LoVo (cell line): ENCODE measurements around the gene FADS2.

Experiments
- DNase-seq: peaks from one replicate; pipeline ENCODE4 v3.0.0-alpha.2; 2016; ENCODE audit warnings: low spot score

The FADS2 gene

DNA sequence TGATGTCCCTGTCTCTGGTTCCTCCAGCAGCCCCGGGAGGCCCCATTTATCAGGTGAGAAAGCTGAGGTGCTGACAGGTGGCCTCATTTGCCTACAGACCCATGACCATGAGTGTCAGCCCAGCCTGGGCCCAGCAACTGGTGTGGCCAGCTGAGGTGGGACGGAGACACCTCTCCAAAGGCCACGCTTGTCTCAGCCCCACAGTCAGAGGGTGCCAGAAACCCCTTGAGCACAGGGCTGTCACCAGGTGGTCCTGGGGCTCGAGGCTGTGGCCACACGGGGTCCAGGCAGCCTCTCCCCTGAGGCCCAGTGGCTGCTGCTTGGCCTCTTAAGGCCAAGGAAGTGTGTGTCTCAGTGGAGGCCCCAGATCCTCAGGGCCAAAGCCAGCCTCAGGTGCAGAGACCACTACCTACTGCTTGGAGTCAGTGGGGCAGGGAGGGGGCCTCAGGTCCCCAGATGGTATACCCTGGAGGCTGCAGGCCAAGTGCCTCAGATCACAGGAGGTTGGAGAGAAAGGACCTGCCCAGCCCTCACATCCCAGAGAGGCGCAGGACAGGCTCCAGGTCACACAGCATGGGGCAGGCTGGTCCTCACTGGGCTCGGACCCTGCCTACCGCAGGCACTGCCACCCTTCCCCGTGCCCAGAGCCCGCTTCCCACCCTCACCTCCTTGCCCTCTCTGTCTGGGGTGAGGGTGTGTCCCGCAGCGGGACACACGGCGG is 77.9 kb downstream of the FADS2 start:
- DNase-seq, result no peak

DNA sequence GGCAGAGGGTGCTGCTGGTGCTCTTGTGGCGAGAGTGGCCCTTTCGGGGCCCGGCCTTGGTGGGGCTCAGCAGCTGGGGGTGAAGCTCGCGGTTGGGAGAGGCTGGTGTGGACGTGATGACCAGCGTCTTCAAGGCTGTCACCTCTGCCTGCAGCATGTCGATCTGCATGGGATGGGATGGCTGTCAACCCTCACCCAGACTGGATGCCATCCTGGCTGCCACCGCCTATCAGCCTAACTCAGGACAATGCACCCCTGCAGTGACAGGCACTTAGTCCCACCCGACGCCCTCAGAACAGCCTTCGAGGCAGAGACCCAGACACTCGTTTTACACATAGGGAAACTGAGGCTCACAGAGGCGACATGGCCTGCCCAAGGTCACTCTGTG is 78.4 kb downstream of the FADS2 start:
- DNase-seq, result no peak

DNA sequence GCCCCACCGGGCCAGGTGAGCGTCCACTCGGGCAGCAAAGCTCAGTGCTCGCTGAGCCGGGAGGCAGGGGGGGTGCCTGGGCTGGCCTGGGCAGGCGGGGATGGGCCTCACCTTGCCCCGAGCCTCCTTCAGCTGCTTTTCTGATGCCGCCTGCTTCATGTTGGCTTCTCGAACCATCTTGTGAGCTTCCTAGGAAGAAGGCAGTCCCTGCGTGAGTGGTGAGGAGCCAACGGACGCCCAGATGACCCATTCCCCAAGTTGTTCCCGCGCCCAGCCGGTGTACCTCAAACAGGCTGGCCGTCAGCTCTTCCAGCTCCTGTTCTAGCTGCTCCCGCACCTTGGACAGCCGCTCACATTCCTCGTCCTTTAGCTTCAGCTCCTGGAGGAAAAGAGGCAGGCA is 79.2 kb downstream of the FADS2 start:
- no peak for DNase-seq

DNA sequence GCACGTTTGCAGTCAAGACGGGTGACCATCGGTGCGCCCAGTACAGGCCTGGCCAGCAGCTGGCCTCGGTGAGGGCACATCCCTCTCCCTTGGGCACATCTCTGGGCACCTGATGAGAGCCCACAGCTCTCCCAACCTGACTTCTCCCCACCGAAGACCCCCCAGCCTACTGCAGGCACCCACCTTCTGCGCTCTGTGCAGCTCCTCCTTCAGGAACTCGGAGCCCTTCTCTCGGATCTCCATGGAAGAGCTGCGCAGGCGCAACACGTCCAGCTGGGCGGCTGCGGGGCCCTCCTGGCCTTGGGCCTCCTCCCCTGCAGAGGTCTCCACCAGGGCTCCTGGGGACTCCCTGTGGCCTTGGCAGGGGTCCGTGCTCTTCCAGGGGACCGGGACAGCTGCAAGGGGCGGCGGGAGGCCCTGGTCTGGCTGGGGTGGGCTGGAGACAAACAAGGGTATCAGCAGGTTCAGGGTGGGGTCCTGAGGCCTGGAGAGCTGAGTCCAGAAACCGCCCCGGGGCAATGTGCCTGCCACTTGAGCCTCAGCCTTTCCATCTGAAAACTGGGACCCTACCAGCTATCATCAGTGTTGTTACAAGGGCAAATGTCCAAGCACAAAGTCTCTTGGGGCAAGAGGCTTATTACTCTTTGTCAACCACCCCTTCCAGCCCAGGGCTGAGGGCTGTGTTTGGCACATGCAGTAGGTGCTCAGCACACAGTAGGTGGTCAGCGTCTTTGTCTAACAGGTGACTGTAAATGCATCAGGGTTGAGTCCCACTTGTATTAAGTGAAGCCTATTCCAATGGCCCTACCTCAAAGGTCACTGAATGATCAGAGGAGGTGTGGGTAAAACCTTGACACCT is 80.0 kb downstream of the FADS2 start:
- no peak for DNase-seq

DNA sequence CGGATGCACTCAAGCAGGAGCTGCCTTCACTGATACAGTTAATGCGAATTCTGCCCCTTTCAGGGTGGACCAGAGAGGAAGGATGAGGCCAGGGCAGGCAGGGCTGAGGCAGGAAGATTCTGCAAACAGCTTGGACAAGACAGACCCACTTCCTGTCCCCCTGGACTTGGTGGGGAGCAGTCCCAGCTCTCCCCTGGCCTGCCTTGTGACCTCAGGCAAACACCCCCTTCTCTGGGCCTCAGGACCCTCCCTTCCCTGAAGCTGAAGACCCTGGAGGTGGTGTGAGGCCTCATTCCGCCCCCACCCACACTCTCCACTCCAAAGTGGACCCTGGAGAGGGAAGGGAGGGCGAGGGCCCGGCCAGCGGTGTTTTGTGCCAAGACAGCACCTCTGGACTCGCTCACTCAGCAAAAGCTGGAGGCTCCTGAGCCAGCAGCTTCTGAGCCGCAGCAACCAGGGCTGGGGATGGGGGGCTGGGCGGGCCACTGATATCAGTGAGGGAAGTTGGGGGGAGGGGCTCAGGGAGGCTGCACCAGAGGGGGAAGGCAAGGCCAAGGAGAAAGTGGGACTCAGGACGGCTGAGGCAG is 80.7 kb downstream of the FADS2 start:
- DNase-seq, result no peak

DNA sequence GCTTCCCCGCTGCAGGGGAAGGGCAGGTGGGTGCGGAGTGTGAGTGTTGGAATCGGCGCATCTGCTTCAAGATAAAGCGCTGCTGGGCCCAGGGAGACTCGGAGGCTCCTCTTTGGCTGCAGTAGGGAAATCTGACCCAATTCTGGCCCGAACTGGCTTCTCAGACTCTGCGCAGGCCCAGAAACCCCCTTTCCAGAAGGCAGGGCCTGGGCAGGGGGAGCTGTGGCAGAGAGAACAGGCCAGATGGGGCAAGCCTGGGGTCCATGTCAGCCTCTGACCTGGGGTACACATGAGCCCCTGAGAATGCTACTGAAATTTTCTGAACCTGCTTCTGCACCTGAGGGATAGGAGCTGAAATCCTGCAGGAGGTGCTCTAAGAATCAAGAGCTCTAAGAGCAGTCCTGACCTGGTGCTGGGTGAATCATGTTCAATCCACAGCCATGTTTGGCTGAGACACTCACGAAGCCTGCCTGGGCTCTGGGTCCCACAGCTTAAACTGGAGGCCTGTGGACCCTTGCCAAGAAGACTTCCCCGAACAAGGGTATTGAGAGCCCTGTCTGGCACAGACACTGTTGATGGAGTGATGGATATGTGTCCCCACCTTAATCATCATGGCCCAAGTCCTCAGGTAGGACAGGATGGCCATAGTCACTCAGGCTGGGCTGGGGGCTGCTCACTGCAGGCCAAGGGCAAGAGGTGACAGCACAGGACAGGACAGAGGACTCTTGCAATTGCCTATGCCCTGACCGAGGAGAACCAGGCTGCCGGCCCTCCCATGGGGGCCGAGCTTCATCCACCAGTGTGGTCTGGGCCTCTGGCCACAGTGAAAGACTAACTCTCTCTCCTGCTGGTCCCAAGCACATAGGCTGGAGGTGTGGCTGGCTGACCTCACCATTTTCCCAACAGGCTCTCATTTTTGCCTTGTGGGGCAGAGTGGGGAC is 82.4 kb downstream of the FADS2 start:
- DNase-seq, result no peak

DNA sequence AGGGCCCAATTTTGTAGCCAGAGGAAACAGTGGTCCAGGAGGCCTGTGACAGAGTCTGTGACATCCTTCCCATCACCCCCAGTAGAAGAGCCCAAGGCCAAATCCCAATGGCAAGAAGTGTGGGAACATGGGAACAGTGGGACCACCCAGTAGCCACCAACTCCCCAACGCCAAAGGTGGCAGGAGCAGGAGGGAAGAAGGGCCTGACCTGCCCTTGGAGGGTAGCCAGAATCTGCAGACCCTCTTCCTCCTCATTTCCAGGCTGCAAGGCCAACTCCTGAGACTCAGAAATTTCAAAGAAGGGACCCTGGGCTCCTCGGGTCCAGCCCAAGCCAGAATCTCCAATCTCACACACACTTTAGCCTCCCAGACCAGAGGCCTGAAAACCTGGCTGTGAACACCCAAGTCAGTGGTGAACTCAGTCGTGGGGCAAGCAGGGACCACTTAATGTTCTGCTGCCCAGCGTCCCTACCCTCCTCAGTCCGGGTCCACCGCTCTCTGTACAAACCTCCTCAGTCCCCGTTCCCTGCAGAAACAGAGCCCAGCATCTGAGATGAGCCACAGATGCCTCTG is 83.1 kb downstream of the FADS2 start:
- no peak for DNase-seq

DNA sequence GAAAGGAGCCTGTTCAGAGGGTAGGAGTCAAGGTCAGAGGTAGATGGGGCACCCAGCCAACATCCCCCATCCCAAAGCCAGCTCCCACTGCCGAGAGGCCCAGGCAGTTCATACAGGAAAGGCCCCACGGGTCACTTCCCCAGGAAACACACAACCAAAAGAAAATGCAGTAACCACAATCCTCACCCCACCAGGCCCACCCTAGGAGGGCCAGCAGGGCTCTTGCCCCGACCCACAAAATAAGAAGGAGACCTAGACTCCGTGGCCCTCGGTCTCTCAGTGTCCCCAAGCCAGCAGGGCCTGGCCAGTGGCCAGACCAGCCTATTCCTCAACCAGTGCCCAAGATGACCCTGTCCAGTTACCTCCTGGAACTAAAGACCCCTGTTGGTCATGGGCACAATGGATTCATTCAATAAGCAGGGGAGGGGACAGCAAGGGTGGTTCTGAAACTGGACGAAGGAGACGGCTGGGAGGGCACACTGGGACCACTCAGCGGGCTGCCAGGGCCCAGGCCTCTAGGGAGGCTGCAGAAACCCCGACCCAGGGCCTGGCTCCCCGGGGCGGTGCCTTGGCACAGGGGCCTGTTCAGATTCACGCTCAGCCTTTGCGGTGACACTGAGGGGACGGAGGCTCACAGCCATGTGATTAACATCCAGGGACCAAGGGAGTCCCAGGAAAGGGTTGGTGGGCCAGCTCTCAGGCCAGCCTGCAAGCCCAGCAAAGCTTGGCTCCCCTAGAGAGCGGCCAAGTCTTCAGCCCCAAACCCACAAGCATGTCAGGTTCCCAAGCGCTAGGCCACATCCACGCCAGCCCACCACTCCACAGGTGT is 83.8 kb downstream of the FADS2 start:
- DNase-seq, result no peak

DNA sequence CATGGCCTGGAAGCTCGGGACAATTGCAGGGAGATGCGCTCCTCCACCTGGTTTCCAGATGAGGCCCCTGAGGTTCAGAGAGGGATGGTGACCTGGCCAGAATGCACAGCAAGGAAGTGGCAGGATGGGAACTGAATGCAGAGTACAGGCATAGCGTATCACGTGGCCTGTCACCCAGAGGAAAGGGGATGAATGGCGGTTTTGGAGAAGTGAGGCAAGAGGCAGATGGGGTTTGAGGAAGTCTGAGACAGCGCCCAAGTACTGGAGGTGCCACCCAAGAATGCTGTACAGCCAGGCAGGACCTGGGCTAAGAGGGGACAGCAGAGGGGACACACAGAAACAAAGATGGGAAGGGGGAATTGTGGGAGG is 84.4 kb downstream of the FADS2 start:
- DNase-seq, result no peak

DNA sequence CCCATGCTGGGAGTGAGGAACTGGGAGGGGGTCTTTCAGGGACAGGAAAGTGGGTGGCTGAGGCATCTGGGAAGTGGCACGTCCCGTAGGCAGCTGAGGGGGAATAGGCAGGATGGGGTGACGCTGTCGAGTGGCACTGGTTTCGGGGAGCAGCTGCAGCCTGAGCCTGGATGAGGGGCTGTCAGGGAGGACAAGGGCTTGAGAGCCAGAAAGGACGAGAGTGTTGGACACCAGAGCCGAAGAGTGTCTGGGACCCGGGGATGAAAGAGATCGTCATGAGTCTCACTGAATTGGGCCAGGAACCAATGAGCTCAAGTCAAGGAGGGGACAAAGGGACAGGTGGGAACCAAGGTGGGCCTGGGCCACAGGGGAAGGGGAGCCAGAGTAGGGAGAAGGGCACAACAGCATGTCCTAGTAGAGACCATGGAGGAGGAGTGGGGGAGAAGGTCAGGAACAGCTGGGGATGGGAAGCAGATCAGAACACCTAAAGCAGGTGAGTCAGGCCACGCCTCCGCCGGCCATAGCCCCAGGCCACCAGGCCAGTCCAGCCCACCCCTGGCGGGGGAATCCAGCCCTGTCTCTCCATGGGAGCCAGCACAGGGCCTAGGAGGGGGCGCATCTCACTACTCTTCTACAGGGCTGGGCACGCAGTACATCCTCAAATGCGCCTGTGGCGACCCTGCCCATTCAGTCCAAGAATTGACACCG is 85.0 kb downstream of the FADS2 start:
- DNase-seq, result no peak

DNA sequence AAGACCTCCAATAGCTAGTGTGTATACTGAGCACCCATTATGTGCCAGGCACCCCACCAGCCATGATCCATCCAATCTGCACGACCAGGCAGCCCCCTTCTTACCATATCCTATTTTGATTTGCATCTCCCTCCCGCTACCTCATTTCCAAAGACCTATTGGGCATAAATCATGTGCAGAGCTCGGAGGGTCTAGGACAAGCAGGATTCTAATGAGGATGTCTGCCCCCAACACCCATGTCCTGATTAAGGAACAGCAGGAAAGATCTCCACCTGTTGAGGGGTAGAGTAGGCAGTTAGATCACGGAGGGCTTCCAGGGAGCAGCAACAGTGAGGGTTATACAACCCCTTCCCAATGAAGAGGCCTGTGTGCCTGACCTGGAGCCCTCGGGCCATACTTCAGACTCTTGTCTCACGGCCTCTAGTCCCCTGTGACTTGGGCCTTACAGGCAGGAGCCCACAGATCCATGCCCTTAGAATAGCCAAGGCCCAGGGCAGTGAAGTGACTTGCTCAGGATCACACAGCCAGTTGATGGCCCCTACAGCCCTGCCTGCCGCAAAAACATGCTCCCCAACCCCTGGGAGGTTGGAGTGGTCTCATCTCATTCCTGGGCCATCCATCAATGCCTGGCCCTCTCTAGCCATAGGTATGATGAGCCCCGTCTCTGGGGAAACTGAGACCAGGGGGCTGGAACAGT is 85.7 kb downstream of the FADS2 start:
- no peak for DNase-seq

DNA sequence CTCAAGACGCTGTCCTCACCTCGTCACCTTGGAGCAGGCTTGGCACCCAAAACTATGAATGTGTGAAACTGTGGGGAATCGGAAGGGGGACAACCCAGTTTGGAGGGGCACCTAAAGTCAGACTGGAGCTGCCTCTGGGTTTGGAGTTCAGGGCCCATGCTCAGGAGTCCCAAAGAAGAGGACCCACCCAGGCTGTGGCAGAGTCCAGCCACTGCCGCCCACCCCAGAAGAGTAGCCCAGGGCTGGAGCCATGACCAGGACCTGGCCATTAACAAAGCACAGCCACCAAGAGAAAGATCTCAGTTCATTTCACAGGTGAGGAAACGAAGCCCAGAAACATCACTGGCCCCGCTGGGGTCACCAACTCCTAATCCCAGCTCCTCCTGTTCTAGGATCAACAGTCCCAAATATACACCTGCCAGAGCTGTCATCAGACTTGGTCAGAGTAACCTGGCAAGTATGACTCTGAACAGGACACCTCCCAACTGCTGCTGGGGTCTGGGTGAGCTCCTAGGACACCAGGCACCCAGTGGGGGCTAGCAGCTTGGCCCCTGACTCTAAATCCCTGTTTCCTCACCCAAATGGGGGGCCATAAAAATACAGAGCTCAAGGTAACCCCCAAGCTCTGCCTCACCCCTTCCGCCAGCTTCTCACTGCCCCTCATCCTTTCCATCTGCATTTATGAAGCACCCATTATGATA is 86.5 kb downstream of the FADS2 start:
- no peak for DNase-seq

DNA sequence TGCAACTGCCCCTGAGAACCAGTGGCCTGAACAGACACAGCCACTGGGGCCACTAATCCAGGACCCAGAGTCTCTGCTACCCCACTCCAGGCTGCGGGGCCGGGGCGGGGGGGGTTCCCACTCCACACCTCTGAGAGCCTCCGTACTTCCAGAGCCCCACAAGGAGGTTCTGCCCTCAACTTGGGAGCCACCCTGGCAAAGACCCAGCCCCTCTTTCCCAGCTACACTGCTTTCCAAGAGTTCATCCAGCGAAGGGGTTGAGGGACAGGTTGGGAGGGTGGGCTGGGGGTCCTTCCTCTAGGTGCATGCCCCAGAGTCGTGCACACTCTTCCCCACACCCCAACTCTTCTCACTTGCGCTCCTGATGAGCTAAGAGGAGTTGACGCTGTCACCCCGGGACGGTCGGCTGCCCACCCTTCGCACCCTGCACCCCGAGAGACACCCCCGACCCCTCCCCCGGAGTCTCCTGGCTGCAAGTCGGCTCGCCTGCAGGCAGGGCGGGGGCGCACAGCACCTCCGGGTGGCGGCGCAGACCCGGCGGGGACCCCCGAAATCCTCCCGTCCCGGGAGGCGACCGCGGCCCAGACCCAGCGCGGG is 88.7 kb downstream of the FADS2 start:
- DNase-seq, result no peak
